Measurements from ENCODE around the gene SCYGR6.

Gene SCYGR6

DNA sequence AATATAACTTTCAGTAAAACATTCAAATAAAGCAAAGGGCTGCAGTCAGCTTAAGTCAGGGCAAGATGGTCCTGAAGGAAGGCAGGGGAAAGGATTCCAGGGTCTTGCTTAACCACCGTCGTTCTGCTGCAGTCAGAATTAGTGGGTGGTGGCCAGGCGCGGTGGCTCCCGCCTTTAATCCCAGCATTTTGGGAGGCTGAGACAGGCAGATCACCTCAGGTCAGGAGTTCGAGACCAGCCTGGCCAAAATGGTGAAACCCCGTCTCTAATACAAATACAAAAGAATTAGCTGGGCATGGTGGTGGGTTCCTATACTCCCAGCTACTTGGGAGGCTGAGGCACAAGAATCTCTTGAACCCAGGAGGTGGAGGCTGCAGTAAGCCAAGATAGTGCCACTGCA, 13.6 kb downstream of the SCYGR6 start:
- DNase-seq = no peak

DNA sequence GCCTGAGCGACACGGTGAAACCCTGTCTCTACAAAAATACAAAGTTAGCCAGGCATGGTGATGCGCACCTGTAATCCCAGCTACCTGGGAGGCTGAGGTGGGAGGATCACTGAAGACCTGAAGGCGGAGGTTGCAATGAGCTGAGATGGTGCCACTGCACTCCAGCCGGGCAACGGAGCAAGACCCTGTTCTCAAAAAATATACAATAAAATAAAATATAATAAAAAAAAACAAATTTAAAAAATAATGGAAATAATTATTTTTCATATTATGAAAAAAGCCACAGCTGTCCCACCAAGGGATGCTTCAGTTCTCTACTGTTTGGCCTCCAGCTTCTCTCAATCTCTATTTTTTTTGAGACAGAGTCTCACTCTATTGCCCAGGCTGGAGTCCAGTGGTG, 17.2 kb downstream of the SCYGR6 start:
- DNase-seq = no peak

DNA sequence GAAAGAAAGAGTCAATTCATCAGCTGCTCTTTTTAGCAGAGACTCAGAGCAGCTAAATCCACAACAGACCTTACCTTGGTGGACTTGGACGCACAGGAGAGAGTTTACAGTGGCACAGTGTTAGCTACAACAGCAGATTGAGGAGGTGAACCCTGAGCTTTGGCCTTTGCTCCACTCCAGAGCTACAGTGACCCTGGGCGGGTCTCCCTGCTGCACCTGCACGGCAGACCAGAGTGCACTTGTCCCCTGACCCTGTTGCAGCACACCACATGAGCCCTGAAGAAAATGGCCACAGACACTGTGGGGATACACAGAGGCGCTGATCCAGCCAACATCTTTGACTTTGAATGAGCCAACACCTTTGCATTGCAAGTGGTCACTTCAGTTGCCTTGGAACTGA, 17.7 kb downstream of the SCYGR6 start:
- DNase-seq = no peak

DNA sequence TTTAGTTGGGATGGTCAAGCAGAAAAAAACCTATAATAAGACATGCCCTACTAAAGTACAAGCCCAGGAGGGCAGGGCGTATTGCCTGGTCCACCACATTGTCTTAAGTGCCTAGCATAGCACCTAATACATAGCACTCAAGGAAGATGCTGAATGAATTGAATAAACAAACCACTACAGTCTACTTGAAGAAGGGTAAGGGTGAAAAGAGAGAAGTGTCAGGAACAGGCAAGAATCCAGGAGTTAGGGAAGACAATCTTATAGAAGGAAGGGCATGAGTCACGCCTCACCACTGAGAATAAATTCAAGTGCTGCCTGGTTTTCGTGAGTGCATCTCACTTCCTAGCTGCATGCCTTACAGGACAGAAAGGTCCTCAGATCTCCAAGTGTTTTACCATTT, 20.6 kb downstream of the SCYGR6 start:
- DNase-seq = no peak

- no peak for DNase-seq
These were observed 21.3 kb downstream of the SCYGR6 start for GRCh38 chr2:227703280-227703732.

- no peak for DNase-seq
These were observed 23.0 kb downstream of the SCYGR6 start for GRCh38 chr2:227701556-227701955.

- DNase-seq = no peak
These were observed 27.4 kb downstream of the SCYGR6 start for GRCh38 chr2:227696990-227697679.

GRCh38 chr2:227687189-227687588, 37.4 kb downstream of the SCYGR6 start:
- no peak for DNase-seq

GRCh38 chr2:227684258-227684657, 40.3 kb downstream of the SCYGR6 start:
- DNase-seq = no peak

DNA sequence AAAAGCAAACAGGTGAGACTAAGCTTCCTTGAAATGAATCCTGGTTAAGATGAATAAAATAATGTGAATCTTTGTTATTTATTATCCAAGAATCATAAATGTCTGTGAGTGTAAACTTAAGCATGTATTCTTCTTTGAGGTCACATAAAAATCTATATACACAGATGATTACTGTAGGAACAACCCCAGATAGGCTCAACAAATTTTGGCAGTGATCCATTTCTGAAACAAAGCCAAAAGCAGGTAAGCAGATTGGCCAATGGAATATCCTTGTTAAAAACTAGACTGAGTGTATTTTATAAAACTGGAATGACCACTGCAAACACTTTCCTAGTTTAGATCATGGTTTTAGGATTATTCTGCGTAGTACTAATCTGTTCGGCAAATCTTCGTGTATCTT, 46.6 kb downstream of the SCYGR6 start:
- DNase-seq = no peak

GRCh38 chr2:227674485-227674884, 50.1 kb downstream of the SCYGR6 start:
- no peak for DNase-seq

Data from bone marrow (tissue), 2 donors.